HG03439 (cell line): ENCODE results near the gene CFD.
"Not testable (repeated sequence)": the region's sequence is repeated elsewhere in the genome, so short reads cannot be mapped to it uniquely, and the experiment has no call there.

Experiments used
- ATAC-seq: cut with Tn5 transposase; IDR thresholded peaks from one replicate; pipeline ENCODE4 v1.9.1; 2021; ENCODE audit warnings: mild to moderate bottlenecking, moderate library complexity; ENCODE audit not compliant: unreplicated experiment

The CFD gene

GRCh38 chr19:870963-871401, 11.5 kb downstream of the CFD start:
- ATAC-seq, result no peak

GRCh38 chr19:871446-872265, 12.2 kb downstream of the CFD start:
- no peak for ATAC-seq

- ATAC-seq, result no peak
These were observed 12.9 kb downstream of the CFD start for GRCh38 chr19:872266-872951.

GRCh38 chr19:873084-873483, 13.6 kb downstream of the CFD start:
- no peak for ATAC-seq

GRCh38 chr19:873561-874041, 14.1 kb downstream of the CFD start:
- ATAC-seq, result no peak

GRCh38 chr19:875265-875879, 15.9 kb downstream of the CFD start:
- no peak for ATAC-seq

GRCh38 chr19:876089-876488, 16.6 kb downstream of the CFD start:
- ATAC-seq, result no peak

- no peak for ATAC-seq
These were observed 17.4 kb downstream of the CFD start for GRCh38 chr19:876780-877314.

GRCh38 chr19:877992-878660, 18.7 kb downstream of the CFD start:
- not testable (repeated sequence) for ATAC-seq

GRCh38 chr19:878751-879561, 19.5 kb downstream of the CFD start:
- not testable (repeated sequence) for ATAC-seq

GRCh38 chr19:879711-880438, 20.4 kb downstream of the CFD start:
- ATAC-seq, result no peak

- no peak for ATAC-seq
These were observed 22.1 kb downstream of the CFD start for GRCh38 chr19:881385-882071.

GRCh38 chr19:882871-883497, 23.5 kb downstream of the CFD start:
- no peak for ATAC-seq

GRCh38 chr19:883661-884211, 24.3 kb downstream of the CFD start:
- ATAC-seq, result no peak

GRCh38 chr19:884420-885211, 25.2 kb downstream of the CFD start:
- no peak for ATAC-seq

GRCh38 chr19:885536-886224, 26.2 kb downstream of the CFD start:
- ATAC-seq, result no peak

- no peak for ATAC-seq
These were observed 27.6 kb downstream of the CFD start for GRCh38 chr19:887072-887471.
